HEK293 (cell line): Measurements from ENCODE around the gene NR2F1-AS1.

Experiments used
- BCL11B ChIP-seq: fragments of 450-650 bp; formaldehyde crosslinking; IDR thresholded peaks from 2 replicates; pipeline ENCODE4 v1.5.1; 2016; ENCODE audit warnings: low read depth, missing biosample characterization, missing genetic modification characterization
- KLF1 ChIP-seq: fragments of 450-650 bp; formaldehyde crosslinking; IDR thresholded peaks from 2 replicates; pipeline ENCODE4 v1.5.1; 2016; ENCODE audit warnings: missing biosample characterization, missing genetic modification characterization
- PRDM1 ChIP-seq: fragments of 450-650 bp; formaldehyde crosslinking; IDR thresholded peaks from 2 replicates; pipeline ENCODE4; 2016; ENCODE audit warnings: missing biosample characterization, missing genetic modification characterization
- PRDM10 ChIP-seq: fragments of 450-650 bp; formaldehyde crosslinking; IDR thresholded peaks from 2 replicates; pipeline ENCODE4 v1.5.1; 2016; ENCODE audit warnings: missing biosample characterization, missing genetic modification characterization
- SCRT2 ChIP-seq: fragments of 450-650 bp; formaldehyde crosslinking; IDR thresholded peaks from 2 replicates; pipeline ENCODE4 v1.5.1; 2016; ENCODE audit warnings: missing biosample characterization, missing genetic modification characterization
- SETDB1 ChIP-seq: IDR thresholded peaks from one replicate; pipeline ENCODE4 v1.6.1; 2017; ENCODE audit warnings: mild to moderate bottlenecking, low read length, moderate library complexity, mixed read lengths; ENCODE audit not compliant: insufficient read length
- SP2 ChIP-seq: fragments of 450-650 bp; formaldehyde crosslinking; IDR thresholded peaks from 2 replicates; pipeline ENCODE4 v1.5.1; 2016; ENCODE audit warnings: missing biosample characterization, missing genetic modification characterization
- SP3 ChIP-seq: fragments of 450-650 bp; formaldehyde crosslinking; IDR thresholded peaks from 2 replicates; pipeline ENCODE4 v1.5.1; 2016; ENCODE audit warnings: missing biosample characterization, missing genetic modification characterization
- ZBTB48 ChIP-seq: fragments of 450-650 bp; formaldehyde crosslinking; IDR thresholded peaks from 2 replicates; pipeline ENCODE4 v1.5.1; 2016; ENCODE audit warnings: missing biosample characterization, missing genetic modification characterization
- ZFP69B ChIP-seq: fragments of 450-650 bp; formaldehyde crosslinking; IDR thresholded peaks from 2 replicates; pipeline ENCODE4 v1.5.1; 2016; ENCODE audit warnings: missing biosample characterization, missing genetic modification characterization
- ZNF132 ChIP-seq: fragments of 450-650 bp; formaldehyde crosslinking; IDR thresholded peaks from 2 replicates; pipeline ENCODE4 v1.5.1; 2017; ENCODE audit warnings: missing biosample characterization, missing genetic modification characterization, borderline replicate concordance
- ZNF184 ChIP-seq: fragments of 450-650 bp; IDR thresholded peaks from 2 replicates; pipeline ENCODE4 v1.5.1; 2018; ENCODE audit warnings: missing biosample characterization, mild to moderate bottlenecking, missing genetic modification characterization
- ZNF221 ChIP-seq: fragments of 450-650 bp; formaldehyde crosslinking; IDR thresholded peaks from 2 replicates; pipeline ENCODE4 v1.5.1; 2017; ENCODE audit warnings: missing biosample characterization, missing genetic modification characterization, borderline replicate concordance
- ZNF24 ChIP-seq: fragments of 450-650 bp; formaldehyde crosslinking; IDR thresholded peaks from 2 replicates; pipeline ENCODE4 v1.5.1; 2016; ENCODE audit warnings: missing biosample characterization, missing genetic modification characterization
- ZNF248 ChIP-seq: fragments of 450-650 bp; formaldehyde crosslinking; IDR thresholded peaks from 2 replicates; pipeline ENCODE4 v1.5.1; 2017; ENCODE audit warnings: missing biosample characterization, missing genetic modification characterization
- ZNF335 ChIP-seq: fragments of 450-650 bp; formaldehyde crosslinking; conservative IDR thresholded peaks from 2 replicates; pipeline ENCODE4 v1.5.1; 2016; ENCODE audit warnings: missing biosample characterization, missing genetic modification characterization
- ZNF341 ChIP-seq: fragments of 450-650 bp; formaldehyde crosslinking; IDR thresholded peaks from 2 replicates; pipeline ENCODE4; 2016; ENCODE audit warnings: low read depth, missing biosample characterization, missing genetic modification characterization
- ZNF37A ChIP-seq: fragments of 450-650 bp; IDR thresholded peaks from 2 replicates; pipeline ENCODE4 v1.5.1; 2018; ENCODE audit warnings: missing biosample characterization, missing genetic modification characterization
- ZNF394 ChIP-seq: fragments of 450-650 bp; formaldehyde crosslinking; IDR thresholded peaks from 2 replicates; pipeline ENCODE4 v1.5.1; 2016; ENCODE audit warnings: missing biosample characterization, missing genetic modification characterization, mild to moderate bottlenecking, moderate library complexity, borderline replicate concordance
- ZNF398 ChIP-seq: fragments of 450-650 bp; formaldehyde crosslinking; IDR thresholded peaks from 2 replicates; pipeline ENCODE4 v1.5.1; 2017; ENCODE audit warnings: missing biosample characterization, missing genetic modification characterization
- ZNF416 ChIP-seq: fragments of 450-650 bp; formaldehyde crosslinking; IDR thresholded peaks from 2 replicates; pipeline ENCODE4 v1.5.1; 2016; ENCODE audit warnings: missing biosample characterization, missing genetic modification characterization
- ZNF433 ChIP-seq: fragments of 450-650 bp; formaldehyde crosslinking; IDR thresholded peaks from 2 replicates; pipeline ENCODE4 v1.5.1; 2016; ENCODE audit warnings: missing biosample characterization, missing genetic modification characterization, low read depth
- ZNF48 ChIP-seq: fragments of 450-650 bp; formaldehyde crosslinking; IDR thresholded peaks from 2 replicates; pipeline ENCODE4 v1.5.1; 2016; ENCODE audit warnings: missing biosample characterization, missing genetic modification characterization
- ZNF571 ChIP-seq: fragments of 450-650 bp; formaldehyde crosslinking; IDR thresholded peaks from 2 replicates; pipeline ENCODE4 v1.5.0; 2017; ENCODE audit warnings: missing biosample characterization, missing genetic modification characterization
- ZNF654 ChIP-seq: fragments of 450-650 bp; formaldehyde crosslinking; IDR thresholded peaks from 2 replicates; pipeline ENCODE4 v1.5.1; 2016; ENCODE audit warnings: low read depth, missing biosample characterization, missing genetic modification characterization
- ZNF792 ChIP-seq: fragments of 450-650 bp; formaldehyde crosslinking; IDR thresholded peaks from 2 replicates; pipeline ENCODE4 v1.5.1; 2016; ENCODE audit warnings: missing biosample characterization, missing genetic modification characterization
- ZNF830 ChIP-seq: fragments of 450-650 bp; IDR thresholded peaks from 2 replicates; pipeline ENCODE4 v1.5.0; 2018; ENCODE audit warnings: missing biosample characterization, missing genetic modification characterization, low read depth, mild to moderate bottlenecking, moderate library complexity
- TF ChIP-seq, protein P1 (sequence below): fragments of 450-650 bp; formaldehyde crosslinking; IDR thresholded peaks from 2 replicates; pipeline ENCODE4 v1.5.1; 2017; ENCODE audit warnings: missing biosample characterization, mild to moderate bottlenecking, missing genetic modification characterization, moderate library complexity
- TF ChIP-seq, protein P2 (sequence below): fragments of 450-650 bp; formaldehyde crosslinking; IDR thresholded peaks from 2 replicates; pipeline ENCODE4 v1.5.1; 2016; ENCODE audit warnings: missing biosample characterization, missing genetic modification characterization
- TF ChIP-seq, protein P3 (sequence below): fragments of 450-650 bp; formaldehyde crosslinking; IDR thresholded peaks from 2 replicates; pipeline ENCODE4 v1.5.1; 2016; ENCODE audit warnings: missing biosample characterization, missing genetic modification characterization

NR2F1-AS1 gene

DNA sequence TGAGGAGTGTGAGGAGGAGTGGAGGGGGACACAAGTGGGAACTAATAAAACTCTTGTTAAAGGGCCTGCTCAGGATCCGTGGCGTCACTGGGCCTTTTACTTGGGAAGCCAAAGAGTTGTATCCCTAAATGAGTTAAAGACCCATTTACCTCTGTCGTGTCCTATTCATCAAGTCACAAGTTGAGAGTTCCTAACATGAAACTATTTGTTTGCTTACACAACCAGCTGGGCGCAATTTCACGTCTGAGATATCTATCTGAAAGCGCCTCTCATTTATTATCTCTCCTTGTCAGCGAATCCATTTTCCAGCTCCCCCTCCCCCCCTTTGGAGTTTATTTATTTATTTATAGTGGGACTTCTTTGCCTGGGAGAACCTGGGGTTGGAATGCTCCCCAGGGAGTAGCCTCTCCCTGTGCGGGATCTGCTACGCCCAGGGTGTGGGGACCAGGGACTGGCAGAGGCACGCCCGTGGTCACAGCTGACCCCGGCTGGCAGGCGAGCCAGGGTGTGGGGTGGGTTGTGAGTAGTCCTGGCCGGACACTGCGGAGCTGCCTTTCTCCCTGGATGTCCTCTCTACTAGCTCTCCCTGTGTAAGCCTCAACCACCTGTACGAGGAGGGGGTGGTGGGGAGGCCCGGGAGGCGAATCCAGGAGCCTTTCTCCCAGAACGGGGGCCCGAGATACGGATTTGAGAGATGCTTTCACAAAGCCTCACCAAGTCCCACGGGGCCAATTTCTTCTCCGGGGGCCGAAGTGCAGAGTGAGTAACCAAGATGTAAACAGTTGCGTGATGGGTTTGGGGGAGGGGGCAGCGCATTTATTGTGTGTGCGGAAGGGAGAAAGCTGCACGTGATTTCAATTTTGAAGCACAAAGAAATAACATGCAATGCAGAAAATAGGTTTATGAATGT, 17.3 kb upstream of the NR2F1-AS1 start (continued):
- TF ChIP-seq ZNF416 (tag by site-specific recombination) (no peak), ZNF132 (no peak), ZNF398 (tag by site-specific recombination) (peak; percentile 59; the same call in 1 of the 2 replicates), ZFP69B (tag by site-specific recombination) (no peak), SCRT2 (peak; percentile 96), ZNF830 (tag by site-specific recombination) (no peak), ZNF433 (tag by site-specific recombination) (no peak), ZNF221 (no peak), ZNF48 (no peak), KLF1 (tag by site-specific recombination) (peak; percentile 99), PRDM1 (peak; percentile 29; the same call in 1 of the 2 replicates), ZNF571 (no peak), ZNF24 (tag by site-specific recombination) (peak; percentile 75), ZNF37A (tag by site-specific recombination) (no peak), ZNF792 (tag by site-specific recombination) (peak; percentile 95), BCL11B (0 out of 2 replicates have a peak, but pooled peaks have one; percentile 31), SP3 (tag by site-specific recombination) (no peak), ZBTB48 (tag by site-specific recombination) (0 out of 2 replicates have a peak, but pooled peaks have one; percentile 49), PRDM10 (tag by site-specific recombination) (peak; percentile 91), SETDB1 (no peak), ZNF341 (tag by site-specific recombination) (peak; percentile 92), ZNF335 (tag by site-specific recombination) (peak; percentile 61; the same call in 1 of the 2 replicates), ZNF184 (no peak), ZNF654 (tag by site-specific recombination) (no peak), ZNF248 (no peak), SP2 (tag by site-specific recombination) (no peak), ZNF394 (tag by site-specific recombination) (peak; percentile 33)
- TF ChIP-seq, protein P1, sequence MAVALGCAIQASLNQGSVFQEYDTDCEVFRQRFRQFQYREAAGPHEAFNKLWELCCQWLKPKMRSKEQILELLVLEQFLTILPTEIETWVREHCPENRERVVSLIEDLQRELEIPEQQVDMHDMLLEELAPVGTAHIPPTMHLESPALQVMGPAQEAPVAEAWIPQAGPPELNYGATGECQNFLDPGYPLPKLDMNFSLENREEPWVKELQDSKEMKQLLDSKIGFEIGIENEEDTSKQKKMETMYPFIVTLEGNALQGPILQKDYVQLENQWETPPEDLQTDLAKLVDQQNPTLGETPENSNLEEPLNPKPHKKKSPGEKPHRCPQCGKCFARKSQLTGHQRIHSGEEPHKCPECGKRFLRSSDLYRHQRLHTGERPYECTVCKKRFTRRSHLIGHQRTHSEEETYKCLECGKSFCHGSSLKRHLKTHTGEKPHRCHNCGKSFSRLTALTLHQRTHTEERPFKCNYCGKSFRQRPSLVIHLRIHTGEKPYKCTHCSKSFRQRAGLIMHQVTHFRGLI (tag by site-specific recombination), result peak; percentile 12; the same call in 1 of the 2 replicates
- TF ChIP-seq, protein P2, sequence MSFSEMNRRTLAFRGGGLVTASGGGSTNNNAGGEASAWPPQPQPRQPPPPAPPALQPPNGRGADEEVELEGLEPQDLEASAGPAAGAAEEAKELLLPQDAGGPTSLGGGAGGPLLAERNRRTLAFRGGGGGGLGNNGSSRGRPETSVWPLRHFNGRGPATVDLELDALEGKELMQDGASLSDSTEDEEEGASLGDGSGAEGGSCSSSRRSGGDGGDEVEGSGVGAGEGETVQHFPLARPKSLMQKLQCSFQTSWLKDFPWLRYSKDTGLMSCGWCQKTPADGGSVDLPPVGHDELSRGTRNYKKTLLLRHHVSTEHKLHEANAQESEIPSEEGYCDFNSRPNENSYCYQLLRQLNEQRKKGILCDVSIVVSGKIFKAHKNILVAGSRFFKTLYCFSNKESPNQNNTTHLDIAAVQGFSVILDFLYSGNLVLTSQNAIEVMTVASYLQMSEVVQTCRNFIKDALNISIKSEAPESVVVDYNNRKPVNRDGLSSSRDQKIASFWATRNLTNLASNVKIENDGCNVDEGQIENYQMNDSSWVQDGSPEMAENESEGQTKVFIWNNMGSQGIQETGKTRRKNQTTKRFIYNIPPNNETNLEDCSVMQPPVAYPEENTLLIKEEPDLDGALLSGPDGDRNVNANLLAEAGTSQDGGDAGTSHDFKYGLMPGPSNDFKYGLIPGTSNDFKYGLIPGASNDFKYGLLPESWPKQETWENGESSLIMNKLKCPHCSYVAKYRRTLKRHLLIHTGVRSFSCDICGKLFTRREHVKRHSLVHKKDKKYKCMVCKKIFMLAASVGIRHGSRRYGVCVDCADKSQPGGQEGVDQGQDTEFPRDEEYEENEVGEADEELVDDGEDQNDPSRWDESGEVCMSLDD, result 0 out of 2 replicates have a peak, but pooled peaks have one; percentile 27
- TF ChIP-seq, protein P3, sequence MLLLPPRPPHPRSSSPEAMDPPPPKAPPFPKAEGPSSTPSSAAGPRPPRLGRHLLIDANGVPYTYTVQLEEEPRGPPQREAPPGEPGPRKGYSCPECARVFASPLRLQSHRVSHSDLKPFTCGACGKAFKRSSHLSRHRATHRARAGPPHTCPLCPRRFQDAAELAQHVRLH (tag by site-specific recombination), result peak; percentile 44
